ENCODE data around the gene UNC80. TPM values are rescaled to one million over a fixed set of nuclear protein-coding genes. Genes with fewer than 3 reads are reported as not detected.

Gene UNC80
- total RNA-seq, 4 donors from 2014 or later: 0.19 TPM; not detected in 3

GRCh38 chr2:209958016-209958415 lies 186.4 kb downstream of the UNC80 start:
- intact Hi-C loops (cut with DNase I): no loop called here
- H3K27me3 ChIP-seq: no peaks in the 10 kb centered on the region
- 84 to 86% methylated on average over 2 of the region's 2 CpGs for WGBS, 2 donors
- no peak for TF ChIP-seq CTCF (IDR thresholded peaks at IDR 0.05)
- no peak for TF ChIP-seq POLR2A (IDR thresholded peaks at IDR 0.05)
- no peaks in the 10 kb centered on the region for H3K36me3 ChIP-seq
- H3K4me3 ChIP-seq: no peak overlapping the region
- H3K4me1 ChIP-seq: no peaks in the 10 kb centered on the region
- H3K27ac ChIP-seq: no peak overlapping the region
- DNase-seq: no peak
- no peaks in the 10 kb centered on the region for H3K9me3 ChIP-seq

- 62 to 63% methylated on average over 7 of the region's 7 CpGs for WGBS, 2 donors
- H3K36me3 ChIP-seq: no peaks in the 10 kb centered on the region
- no peaks in the 10 kb centered on the region for H3K9me3 ChIP-seq
- intact Hi-C loops (cut with DNase I): no loop called here
- no peaks in the 10 kb centered on the region for H3K27me3 ChIP-seq
- no peak for TF ChIP-seq CTCF (IDR thresholded peaks at IDR 0.05)
- TF ChIP-seq POLR2A (IDR thresholded peaks at IDR 0.05): no peak
- H3K27ac ChIP-seq: no peak overlapping the region
- DNase-seq: no peak
- H3K4me1 ChIP-seq: no peaks in the 10 kb centered on the region
- H3K4me3 ChIP-seq: no peak overlapping the region
Observed at GRCh38 chr2:209960045-209960444, 188.4 kb downstream of the UNC80 start.

- no peak overlapping the region for H3K27ac ChIP-seq
- peak; percentile 5 for DNase-seq
- TF ChIP-seq CTCF (IDR thresholded peaks at IDR 0.05) (peak in 5 of 6 experiments; percentile 31 to 65 (median 41)), POLR2A (IDR thresholded peaks at IDR 0.05) (no peak)
- H3K4me3 ChIP-seq: no peak overlapping the region
- no peaks in the 10 kb centered on the region for H3K36me3 ChIP-seq
- H3K27me3 ChIP-seq: no peaks in the 10 kb centered on the region
- 30 to 33% methylated on average over 4 of the region's 4 CpGs for WGBS, 2 donors
- no peaks in the 10 kb centered on the region for H3K9me3 ChIP-seq
- H3K4me1 ChIP-seq: no peaks in the 10 kb centered on the region
- intact Hi-C loops (cut with DNase I): no loop called here
Observed at GRCh38 chr2:209960676-209961630, 189.3 kb downstream of the UNC80 start.

GRCh38 chr2:209965723-209966122 lies 194.1 kb downstream of the UNC80 start:
- Histone ChIP-seq H3K36me3 (no peaks in the 10 kb centered on the region), H3K9me3 (no peaks in the 10 kb centered on the region), H3K4me3 (no peak overlapping the region), H3K27me3 (no peaks in the 10 kb centered on the region), H3K4me1 (no peaks in the 10 kb centered on the region), H3K27ac (no peak overlapping the region)
- TF ChIP-seq CTCF (IDR thresholded peaks at IDR 0.05) (no peak), POLR2A (IDR thresholded peaks at IDR 0.05) (no peak)
- WGBS, 2 donors: 29 to 55% methylated on average over 2 of the region's 2 CpGs
- no peak for DNase-seq
- intact Hi-C loops (cut with DNase I): no loop called here

GRCh38 chr2:209969692-209970091 lies 198.1 kb downstream of the UNC80 start:
- no peak overlapping the region for H3K27ac ChIP-seq
- DNase-seq: no peak
- 92 to 100% methylated on average over 3 to 4 of the region's 4 CpGs for WGBS, 2 donors
- no peaks in the 10 kb centered on the region for H3K36me3 ChIP-seq
- H3K4me3 ChIP-seq: no peak overlapping the region
- H3K9me3 ChIP-seq: no peaks in the 10 kb centered on the region
- intact Hi-C loops (cut with DNase I): no loop called here
- TF ChIP-seq POLR2A (IDR thresholded peaks at IDR 0.05) (no peak), CTCF (IDR thresholded peaks at IDR 0.05) (no peak)
- no peaks in the 10 kb centered on the region for H3K4me1 ChIP-seq
- peaks cover 0 to 8% (median 0%) of the 10 kb centered on the region in 4 donors for H3K27me3 ChIP-seq
